HCT116 (cell line): ENCODE results near the gene ZNF544. TPM values are rescaled to one million over a fixed set of nuclear protein-coding genes. Genes with fewer than 3 reads are reported as not detected.

Source experiments
- ATAC-seq: fragments of 200-7000 bp; cut with Tn5 transposase; 2 replicates; pipeline ENCODE4 v1.9.1; 2020; ENCODE audit warnings: mild to moderate bottlenecking, moderate library complexity
- BruUV-seq: library from RNA; stranded (reverse); fragments of 400-500 nt; replicated peaks from 2 replicates; lab custom pipeline; 2021; lab: Mats Ljungman, UMichigan
- CTCF ChIA-PET: fragments of 300-600 bp; sonication (Branson Sonifier 250); formaldehyde crosslinking; loops from one replicate; lab custom pipeline; 2021; ENCODE audit warnings: antibody characterized with exemption; lab: Charles Lee
- POLR2A ChIA-PET: fragments of 300-600, 350-600 bp; sonication (Branson Sonifier 250); formaldehyde crosslinking; loops from one replicate; lab custom pipeline; 2021; ENCODE audit warnings: antibody characterized with exemption; lab: Charles Lee
- RAD21 ChIA-PET, 2 experiments: fragments of 300-600 bp; sonication (Branson Sonifier 250); formaldehyde crosslinking; loops; one replicate each; lab custom pipeline; 2023; ENCODE audit warnings: low total read pairs in 2 of 2; ENCODE audit not compliant: uncharacterized antibody in 2 of 2, unreplicated experiment in 2 of 2, low non-redundant PET in 1 of 2; lab: Charles Lee
- DNase-seq: peaks from one replicate; pipeline ENCODE4 v3.0.0-alpha.2; 2010; ENCODE audit warnings: low read depth, low spot score
- H2AFZ ChIP-seq: fragments of 200-600 bp; shearing (Covaris generic), sonication (generic); 2 replicates; pipeline ENCODE4 v1.6.1; 2017; ENCODE audit warnings: low read depth, mixed run types, mixed read lengths, antibody characterized with exemption, low read length; ENCODE audit not compliant: poor library complexity, severe bottlenecking
- H3K27ac ChIP-seq: 2 replicates; pipeline ENCODE4 v1.5.1; 2012; ENCODE audit warnings: low read depth, low read length
- H3K27me3 ChIP-seq: fragments of 200-600 bp; sonication (generic); 2 replicates; pipeline ENCODE4 v1.6.1; 2016; ENCODE audit warnings: mixed run types, low read length, mixed read lengths; ENCODE audit not compliant: insufficient read depth
- H3K36me3 ChIP-seq, 2 experiments: fragments of 200-500 bp in 1 of 2; fragments of 200-600 bp in 1 of 2; sonication (Bioruptor generic) in 1 of 2; sonication (generic) in 1 of 2; 2 replicates each; pipeline versions ENCODE4 v1.5.1 to v1.6.1; 2014 to 2016; ENCODE audit warnings: low read length in 2 of 2, inconsistent platforms in 1 of 2, mixed read lengths in 1 of 2, mixed run types in 1 of 2; ENCODE audit not compliant: insufficient read depth in 2 of 2, control insufficient read depth in 1 of 2
- H3K4me1 ChIP-seq, 2 experiments: fragments of 200-600 bp in 1 of 2; sonication (generic) in 1 of 2; 2 replicates each; pipeline versions ENCODE4 v1.5.1 to v1.6.1; 2012 to 2017; ENCODE audit warnings: low read length in 2 of 2, inconsistent platforms in 1 of 2, mild to moderate bottlenecking in 1 of 2, mixed read lengths in 1 of 2, mixed run types in 1 of 2, moderate library complexity in 1 of 2; ENCODE audit not compliant: insufficient read depth in 2 of 2, control insufficient read depth in 1 of 2
- H3K4me2 ChIP-seq: fragments of 200-600 bp; sonication (generic); 2 replicates; pipeline ENCODE4 v1.6.1; 2017; ENCODE audit warnings: mixed run types, low read length, mixed read lengths
- H3K4me3 ChIP-seq, 2 experiments: fragments of 200-600 bp in 1 of 2; sonication (generic) in 1 of 2; replicated peaks in 1 of 2; 2 replicates each; pipeline ENCODE4 v1.5.1; 2011 to 2016; ENCODE audit warnings: low read length in 2 of 2, control low read depth in 1 of 2, low read depth in 1 of 2, mild to moderate bottlenecking in 1 of 2, mixed read lengths in 1 of 2, mixed run types in 1 of 2
- H3K79me2 ChIP-seq: fragments of 200-600 bp; sonication (generic); 2 replicates; pipeline ENCODE4 v1.6.1; 2017; ENCODE audit warnings: mild to moderate bottlenecking, mixed run types, low read length, moderate library complexity, mixed read lengths; ENCODE audit not compliant: insufficient read depth
- H3K9ac ChIP-seq: fragments of 200-600 bp; sonication (generic); 2 replicates; pipeline ENCODE4 v1.6.1; 2016; ENCODE audit warnings: low read length, mixed read lengths
- H3K9me2 ChIP-seq: fragments of 200-600 bp; sonication (generic), shearing (Covaris generic); 2 replicates; pipeline ENCODE4 v1.6.1; 2017; ENCODE audit warnings: mixed run types, mild to moderate bottlenecking, moderate library complexity; ENCODE audit not compliant: insufficient read depth
- H3K9me3 ChIP-seq, 2 experiments: fragments of 200-500 bp in 1 of 2; fragments of 200-600 bp in 1 of 2; sonication (Bioruptor generic) in 1 of 2; sonication (generic) in 1 of 2; 2 replicates each; pipeline ENCODE4 v1.6.1; 2014 to 2017; ENCODE audit warnings: low read length in 2 of 2, mixed read lengths in 2 of 2, inconsistent platforms in 1 of 2, low read depth in 1 of 2, mild to moderate bottlenecking in 1 of 2, mixed run types in 1 of 2, moderate library complexity in 1 of 2; ENCODE audit not compliant: control insufficient read depth in 1 of 2, insufficient read depth in 1 of 2
- H4K20me1 ChIP-seq: fragments of 200-600 bp; sonication (generic), shearing (Covaris generic); 2 replicates; pipeline ENCODE4 v1.6.1; 2017; ENCODE audit warnings: mixed run types, mild to moderate bottlenecking, moderate library complexity; ENCODE audit not compliant: insufficient read depth
- JUND ChIP-seq: IDR thresholded peaks from 2 replicates; pipeline ENCODE4 v1.6.1; 2012
- POLR2A ChIP-seq: IDR thresholded peaks from 2 replicates; pipeline ENCODE4 v1.7.0; 2011; ENCODE audit warnings: borderline replicate concordance; ENCODE audit not compliant: insufficient read depth, insufficient read length; ENCODE audit errors: extremely low read depth
- TCF7L2 ChIP-seq: IDR thresholded peaks from 2 replicates; pipeline ENCODE4 v1.7.0; 2011; ENCODE audit warnings: borderline replicate concordance, inconsistent platforms; ENCODE audit not compliant: insufficient read depth, insufficient read length; ENCODE audit errors: extremely low read depth
- ZFX ChIP-seq: fragments of 450-650 bp; IDR thresholded peaks from 2 replicates; pipeline ENCODE4 v1.6.1; 2017
- intact Hi-C: fragments of 100-400 bp; cut with micrococcal nuclease; formaldehyde crosslinking; loops from 2 replicates; pipeline ENCODE4 v1.10.0; 2022
- total RNA-seq: library from RNA; stranded (reverse); gene quantifications from one replicate; pipeline ENCODE4 v1.2.1, GENCODE V29; 2021; ENCODE audit not compliant: unreplicated experiment
- TF ChIP-seq, protein P1 (sequence below): IDR thresholded peaks from 2 replicates; pipeline ENCODE4 v1.6.1; 2012

The ZNF544 gene
- total RNA-seq, 1 experiment from 2014 or later, result 46.3 TPM

DNA sequence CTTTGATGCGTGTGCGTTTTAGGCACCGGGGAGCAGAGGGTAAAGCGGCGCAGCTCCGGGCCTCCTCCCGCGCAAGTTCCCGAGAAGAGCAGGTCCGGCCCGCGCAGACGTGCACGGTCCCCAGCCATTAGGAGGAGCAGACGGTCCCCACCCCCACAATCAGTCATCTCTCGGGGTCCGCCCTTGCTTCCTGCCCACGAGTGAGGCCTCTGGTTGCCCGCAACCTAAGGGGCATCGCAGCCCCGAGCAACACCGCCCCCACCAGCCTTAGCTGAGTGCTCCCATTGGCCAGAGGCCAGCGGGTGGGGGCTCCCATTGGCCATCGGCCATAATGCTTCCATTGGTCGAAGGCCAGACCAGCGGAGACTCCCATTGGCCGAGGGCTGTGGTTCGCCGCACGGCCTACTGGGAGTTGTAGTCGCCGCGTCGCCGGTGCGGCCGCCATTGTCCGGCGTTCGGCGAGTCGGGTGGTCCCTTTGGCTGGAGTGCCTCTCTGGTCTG lies 49.9 kb downstream of the ZNF544 start, which contains the start of gene ZNF8 (continued):
- TF ChIP-seq JUND, result no peak
- TF ChIP-seq TCF7L2, result no peak

- ATAC-seq (peak; percentile 60), DNase-seq (no peak)
- no peaks in the 10 kb centered on the region for H4K20me1 ChIP-seq
- POLR2A ChIA-PET, result interaction anchor here (1.5 kb wide), 1 partner anchor 96 kb away, joined by 4 read pairs; the partner anchor contains the start of gene ZNF274
- peak overlapping the region; percentile 83 for H3K9ac ChIP-seq
- intact Hi-C loops, result no loop called here
- RAD21 ChIA-PET, result interaction anchor here in 1 of 2 experiments (0.8 kb wide), 1 partner anchor 83 kb away, joined by 9 read pairs; the partner anchor contains the start of gene ZNF497
- peak overlapping the region; percentile 74 for H3K27ac ChIP-seq
- TF ChIP-seq, protein P1, sequence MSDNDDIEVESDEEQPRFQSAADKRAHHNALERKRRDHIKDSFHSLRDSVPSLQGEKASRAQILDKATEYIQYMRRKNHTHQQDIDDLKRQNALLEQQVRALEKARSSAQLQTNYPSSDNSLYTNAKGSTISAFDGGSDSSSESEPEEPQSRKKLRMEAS, result peak; percentile 41
- TF ChIP-seq ZFX (no peak), POLR2A (peak; percentile 58)
- CTCF ChIA-PET, result no interaction called here
- TSS peak; percentile 65 for BruUV-seq
- no peaks in the 10 kb centered on the region for H3K27me3 ChIP-seq
- H3K4me2 ChIP-seq, result peak overlapping the region; percentile 87
- no peaks in the 10 kb centered on the region for H3K9me2 ChIP-seq
- H3K79me2 ChIP-seq, result peaks cover 40% of the 10 kb centered on the region
- peaks cover 4 to 23% of the 10 kb centered on the region in 2 experiments; a peak in 3 of 4 replicates for H3K4me1 ChIP-seq
- H3K36me3 ChIP-seq, result peaks cover 2 to 17% of the 10 kb centered on the region in 2 experiments; a peak in 2 of 4 replicates
- peak overlapping the region; percentile 81 to 83 for H3K4me3 ChIP-seq
- H3K9me3 ChIP-seq, result peaks cover 0 to 11% of the 10 kb centered on the region in 2 experiments; a peak in 2 of 4 replicates
- no peak overlapping the region for H2AFZ ChIP-seq
Observed at GRCh38 chr19:58279042-58279924, 50.6 kb downstream of the ZNF544 start.
